GM18519 (cell line): ENCODE results near the gene FOXF2.
"Not testable (repeated sequence)": the region's sequence is repeated elsewhere in the genome, so short reads cannot be mapped to it uniquely, and the experiment has no call there.

Experiments used
- ATAC-seq: cut with Tn5 transposase; IDR thresholded peaks from one replicate; pipeline ENCODE4 v1.9.1; 2021; ENCODE audit warnings: mild to moderate bottlenecking, moderate library complexity; ENCODE audit not compliant: unreplicated experiment, low FRiP score

FOXF2 gene

GRCh38 chr6:1389369-1390132 lies at the start of gene FOXF2:
TSS of gene FOXF2 (plus strand) at chr6:1389576. CDS start at chr6:1389948, 372 bp downstream.
- ATAC-seq: no peak

- no peak for ATAC-seq
Observed at GRCh38 chr6:1346101-1346500, 43.3 kb upstream of the FOXF2 start.

- ATAC-seq: no peak
Observed at GRCh38 chr6:1346558-1347091, 42.8 kb upstream of the FOXF2 start.

- ATAC-seq: no peak
Observed at GRCh38 chr6:1347161-1347560, 42.2 kb upstream of the FOXF2 start.

GRCh38 chr6:1348675-1349074 lies 40.7 kb upstream of the FOXF2 start:
- ATAC-seq: no peak

DNA sequence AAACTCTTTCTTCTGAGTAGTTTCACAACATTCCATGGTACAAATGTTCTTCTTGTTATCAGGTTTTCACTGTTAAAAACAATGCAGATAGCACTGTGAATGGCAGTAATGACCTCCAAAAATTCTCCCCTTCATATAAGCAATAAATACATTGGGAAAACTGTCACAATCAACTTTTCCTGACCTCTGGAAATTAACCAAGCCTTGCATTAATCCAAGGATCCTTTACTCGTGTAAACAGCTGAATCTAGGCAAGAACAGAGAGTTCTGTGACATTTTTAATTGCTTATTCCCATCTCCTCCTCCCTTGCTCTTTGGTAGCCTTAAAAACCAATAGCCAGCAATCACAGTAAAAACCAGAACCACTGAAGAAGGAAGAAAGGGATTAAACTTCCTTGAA lies 39.7 kb upstream of the FOXF2 start:
- ATAC-seq: no peak

DNA sequence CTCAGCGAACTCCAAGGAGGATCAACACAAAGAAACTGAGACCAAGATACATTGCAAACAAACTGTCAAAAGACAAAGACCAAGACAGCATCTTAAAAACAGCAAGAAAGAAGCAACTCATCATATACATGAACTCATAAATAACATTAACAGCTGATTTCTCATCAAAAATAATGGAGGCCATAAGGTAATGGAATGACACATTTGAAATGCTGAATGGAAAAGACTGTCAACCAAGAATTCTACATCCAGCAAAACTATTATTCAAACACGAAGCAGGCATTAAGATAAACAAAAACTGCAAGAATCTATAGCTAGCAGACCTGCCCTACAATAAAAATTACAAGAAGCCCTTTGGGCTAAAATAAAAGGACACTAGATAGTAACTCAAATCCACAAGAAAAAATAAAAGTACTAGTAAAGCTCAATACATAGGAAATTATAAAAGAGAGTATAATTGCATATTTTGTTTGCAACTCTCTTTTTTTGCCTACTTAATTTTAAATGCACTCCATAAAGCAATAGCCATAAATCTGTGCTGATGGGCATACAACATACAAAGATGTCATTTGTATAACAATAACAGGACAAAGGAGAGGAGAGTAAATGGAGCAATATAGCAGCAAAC lies 37.9 kb upstream of the FOXF2 start:
- ATAC-seq: no peak

DNA sequence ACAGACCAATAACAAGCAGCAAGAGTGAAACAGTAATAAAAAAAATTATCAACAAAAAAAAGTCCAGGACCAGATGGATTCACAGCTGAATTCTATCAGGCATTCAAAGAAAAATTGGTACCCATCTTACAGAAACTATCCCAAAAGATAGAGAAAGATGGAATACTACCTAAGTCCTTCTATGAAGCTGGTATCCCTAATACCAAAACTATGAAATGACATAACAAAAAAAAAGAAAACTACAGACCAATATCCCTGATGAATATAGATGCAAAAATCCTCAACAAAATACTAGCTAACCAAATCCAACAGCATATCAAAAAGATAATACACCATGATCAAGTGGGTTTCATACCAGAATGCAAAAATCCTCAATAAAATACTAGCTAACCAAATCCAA lies 34.3 kb upstream of the FOXF2 start:
- not testable (repeated sequence) for ATAC-seq

DNA sequence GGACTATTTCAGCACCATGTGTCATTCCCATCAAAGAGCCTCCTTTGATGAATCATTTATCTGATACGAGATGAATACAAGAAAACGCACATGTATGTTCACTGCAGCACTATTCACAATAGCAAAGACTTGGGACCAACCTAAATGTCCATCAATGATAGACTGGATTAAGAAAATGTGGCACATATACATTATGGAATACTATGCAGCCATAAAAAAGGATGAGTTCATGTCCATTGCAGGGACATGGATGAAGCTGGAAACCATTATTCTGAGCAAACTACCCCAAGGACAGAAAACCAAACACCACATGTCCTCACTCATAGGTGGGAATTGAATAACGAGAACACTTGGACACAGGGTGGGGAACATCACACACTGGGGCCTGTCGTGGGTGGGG lies 27.7 kb upstream of the FOXF2 start:
- ATAC-seq: not testable (repeated sequence)

DNA sequence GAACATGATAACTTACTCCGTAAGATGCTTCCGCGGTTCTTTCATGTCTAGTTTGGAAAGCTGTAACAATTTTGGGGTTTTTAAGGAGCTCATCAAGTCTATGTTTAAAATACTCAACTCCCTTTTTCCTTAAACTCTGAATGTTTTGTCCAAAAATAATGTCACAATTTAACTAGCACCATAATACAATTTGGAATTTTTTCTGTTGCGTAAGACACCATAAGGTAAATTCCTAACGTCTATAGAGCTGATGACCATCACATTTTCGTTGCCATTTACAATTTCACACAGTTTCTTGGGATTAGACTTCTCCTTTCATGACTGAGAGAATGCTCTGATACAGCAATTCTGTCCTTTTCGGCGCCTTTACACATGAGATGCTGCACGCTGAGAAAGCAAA lies 26.7 kb upstream of the FOXF2 start:
- ATAC-seq: no peak

GRCh38 chr6:1363298-1363697 lies 26.1 kb upstream of the FOXF2 start:
- ATAC-seq: no peak

- no peak for ATAC-seq
Observed at GRCh38 chr6:1363729-1364572, 25.4 kb upstream of the FOXF2 start.

DNA sequence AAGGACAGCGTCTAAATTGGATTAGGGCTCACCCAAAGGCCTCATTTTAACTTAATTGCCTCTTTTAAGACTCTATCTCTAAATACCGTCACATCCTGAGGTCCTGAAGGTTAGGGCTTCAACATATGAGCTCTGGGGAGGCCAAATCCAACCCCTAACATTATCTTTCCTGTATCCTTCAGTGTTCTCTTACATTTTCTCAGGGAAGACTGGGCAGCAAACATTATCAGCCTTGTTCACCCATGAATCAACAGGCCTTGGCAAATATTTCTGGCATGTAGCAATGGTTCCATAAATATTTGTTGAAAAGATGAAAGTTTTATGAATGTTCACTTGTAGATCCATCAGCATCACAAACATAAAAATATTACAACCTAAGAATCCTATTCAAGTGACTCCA lies 24.6 kb upstream of the FOXF2 start:
- no peak for ATAC-seq

DNA sequence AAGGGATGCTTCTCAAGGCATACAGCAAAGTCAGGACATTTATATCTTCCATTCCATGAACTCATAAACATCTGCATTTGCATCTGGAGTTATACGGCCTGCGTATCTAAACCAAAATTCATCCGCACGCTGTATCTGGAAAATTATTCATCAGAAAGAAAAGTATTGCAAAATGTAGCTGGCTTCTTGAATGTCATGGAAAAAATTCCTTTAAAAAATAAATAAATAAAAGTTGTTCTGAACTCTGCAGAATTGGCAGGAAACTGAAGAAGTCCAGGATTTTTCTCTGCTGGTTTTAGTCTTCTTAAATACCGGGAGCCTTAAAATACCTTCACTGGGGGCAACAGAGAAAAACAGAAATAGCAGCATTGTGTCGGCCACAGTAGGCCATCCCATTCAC lies 23.7 kb upstream of the FOXF2 start:
- ATAC-seq: no peak

- ATAC-seq: no peak
Observed at GRCh38 chr6:1367771-1368170, 21.6 kb upstream of the FOXF2 start.

DNA sequence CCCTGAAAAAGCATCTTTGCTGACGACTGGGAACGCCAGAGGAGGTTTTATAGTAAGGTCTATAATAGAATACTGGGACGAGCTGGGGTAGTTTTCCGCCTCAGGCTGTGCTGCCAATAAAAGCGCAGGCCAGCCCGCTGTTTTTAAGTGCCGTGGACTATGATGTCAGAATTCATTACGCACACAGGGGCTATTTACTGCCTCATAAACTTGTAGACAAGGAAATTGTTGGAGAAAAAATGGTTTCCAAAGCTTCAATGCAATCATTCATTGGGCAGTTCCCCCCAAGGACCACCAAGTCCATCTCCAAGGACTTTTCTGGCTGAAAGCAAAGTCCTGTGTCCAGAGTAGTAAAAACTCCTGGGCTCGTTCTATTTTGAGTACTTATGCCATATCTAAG lies 20.4 kb upstream of the FOXF2 start:
- ATAC-seq: no peak

GRCh38 chr6:1369695-1370094 lies 19.7 kb upstream of the FOXF2 start:
- ATAC-seq: not testable (repeated sequence)

- ATAC-seq: no peak
Observed at GRCh38 chr6:1371933-1372332, 17.4 kb upstream of the FOXF2 start.

- no peak for ATAC-seq
Observed at GRCh38 chr6:1372690-1373089, 16.7 kb upstream of the FOXF2 start.

- ATAC-seq: no peak
Observed at GRCh38 chr6:1376653-1377052, 12.7 kb upstream of the FOXF2 start.

DNA sequence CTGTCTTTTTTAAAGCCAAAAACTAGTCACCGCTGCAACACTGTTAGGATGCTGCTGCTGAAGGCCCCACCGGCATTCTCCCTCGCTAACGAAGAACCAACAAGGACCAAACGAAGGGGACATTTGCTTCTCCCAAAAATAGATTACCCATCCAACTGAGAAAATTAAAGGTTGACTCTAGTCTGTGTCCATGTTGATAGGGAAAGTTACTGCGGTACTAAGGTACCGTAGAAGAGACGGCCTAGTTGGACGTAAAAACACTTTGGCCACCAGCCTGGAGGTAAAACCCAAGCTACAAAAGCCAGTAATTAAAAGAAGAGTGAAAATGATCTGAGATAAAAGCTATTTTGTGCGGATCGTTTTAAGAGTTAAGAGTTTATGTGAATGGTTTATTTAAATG lies 11.8 kb upstream of the FOXF2 start:
- no peak for ATAC-seq
